Ishikawa (cell line): ENCODE results near the gene TOP1.

Experiments
- CEBPB ChIP-seq: IDR thresholded peaks from 2 replicates; pipeline ENCODE4 v1.6.1; 2012
- CREB1 ChIP-seq: IDR thresholded peaks from 2 replicates; pipeline ENCODE4 v1.6.1; 2012; ENCODE audit warnings: low read depth
- EGR1 ChIP-seq: IDR thresholded peaks from 2 replicates; pipeline ENCODE4 v1.6.1; 2012
- EP300 ChIP-seq: IDR thresholded peaks from 2 replicates; pipeline ENCODE4 v1.6.1; 2012; ENCODE audit warnings: borderline replicate concordance
- FOXM1 ChIP-seq: IDR thresholded peaks from 2 replicates; pipeline ENCODE4 v1.6.1; 2012; ENCODE audit warnings: low read depth, borderline replicate concordance
- MAX ChIP-seq: IDR thresholded peaks from 2 replicates; pipeline ENCODE4 v1.6.1; 2012
- NFIC ChIP-seq: IDR thresholded peaks from 2 replicates; pipeline ENCODE4 v1.6.1; 2012
- RAD21 ChIP-seq: IDR thresholded peaks from 2 replicates; pipeline ENCODE4 v1.6.1; 2012; ENCODE audit warnings: low read depth
- REST ChIP-seq: IDR thresholded peaks from 2 replicates; pipeline ENCODE4 v1.6.1; 2012; ENCODE audit warnings: low read depth, mild to moderate bottlenecking
- TAF1 ChIP-seq: IDR thresholded peaks from 2 replicates; pipeline ENCODE4 v1.6.1; 2012; ENCODE audit warnings: low read depth, mild to moderate bottlenecking
- TCF12 ChIP-seq: IDR thresholded peaks from 2 replicates; pipeline ENCODE4 v1.6.1; 2012; ENCODE audit warnings: low read depth
- TEAD4 ChIP-seq: IDR thresholded peaks from 2 replicates; pipeline ENCODE4 v1.6.1; 2012
- USF1 ChIP-seq: IDR thresholded peaks from 2 replicates; pipeline ENCODE4 v1.6.1; 2012
- YY1 ChIP-seq: IDR thresholded peaks from 2 replicates; pipeline ENCODE4 v1.6.1; 2012; ENCODE audit warnings: low read depth
- ZBTB7A ChIP-seq: IDR thresholded peaks from 2 replicates; pipeline ENCODE4 v1.6.1; 2012; ENCODE audit warnings: low read depth

Gene TOP1

GRCh38 chr20:41142245-41142644 is 113.6 kb downstream of the TOP1 start:
- no peak for TF ChIP-seq REST
- TF ChIP-seq TCF12 = no peak
- no peak for TF ChIP-seq ZBTB7A
- TF ChIP-seq TAF1 = no peak

- TF ChIP-seq EGR1 (no peak), CREB1 (no peak), TEAD4 (no peak), REST (no peak), USF1 (no peak), FOXM1 (no peak), CEBPB (no peak), RAD21 (no peak), TAF1 (no peak), YY1 (no peak), NFIC (no peak), ZBTB7A (no peak), TCF12 (no peak), MAX (no peak), EP300 (no peak)
Observed at GRCh38 chr20:41142919-41143318, 114.3 kb downstream of the TOP1 start.

GRCh38 chr20:41143354-41143753 is 114.7 kb downstream of the TOP1 start:
- no peak for TF ChIP-seq YY1
- TF ChIP-seq TCF12 = no peak
- TF ChIP-seq RAD21 = no peak
- TF ChIP-seq REST = no peak
- TF ChIP-seq TAF1 = no peak
- no peak for TF ChIP-seq EGR1
- TF ChIP-seq EP300 = no peak
- no peak for TF ChIP-seq MAX
- no peak for TF ChIP-seq FOXM1
- no peak for TF ChIP-seq CREB1
- TF ChIP-seq CEBPB = no peak
- TF ChIP-seq ZBTB7A = no peak

GRCh38 chr20:41145317-41145716 is 116.7 kb downstream of the TOP1 start:
- TF ChIP-seq CREB1 = no peak
- TF ChIP-seq USF1 = no peak
- TF ChIP-seq NFIC = no peak
- no peak for TF ChIP-seq TCF12
- TF ChIP-seq RAD21 = no peak
- no peak for TF ChIP-seq ZBTB7A
- TF ChIP-seq TEAD4 = no peak
- no peak for TF ChIP-seq CEBPB
- TF ChIP-seq FOXM1 = no peak
- no peak for TF ChIP-seq EGR1
- TF ChIP-seq EP300 = no peak
- no peak for TF ChIP-seq MAX
- TF ChIP-seq TAF1 = no peak
- no peak for TF ChIP-seq YY1
